ENCODE results near the gene CLINT1. TPM values are rescaled to one million over a fixed set of nuclear protein-coding genes. Genes with fewer than 3 reads are reported as not detected.
A peak's percentile ranks its signal among the peaks of the same experiment; 100 is the strongest.
"Not testable (repeated sequence)": the region's sequence is repeated elsewhere in the genome, so short reads cannot be mapped to it uniquely, and the experiment has no call there.

Gene CLINT1
- total and polyA plus RNA-seq, 5 donors, result 27.0 to 77.0 (median 59.1) TPM

DNA sequence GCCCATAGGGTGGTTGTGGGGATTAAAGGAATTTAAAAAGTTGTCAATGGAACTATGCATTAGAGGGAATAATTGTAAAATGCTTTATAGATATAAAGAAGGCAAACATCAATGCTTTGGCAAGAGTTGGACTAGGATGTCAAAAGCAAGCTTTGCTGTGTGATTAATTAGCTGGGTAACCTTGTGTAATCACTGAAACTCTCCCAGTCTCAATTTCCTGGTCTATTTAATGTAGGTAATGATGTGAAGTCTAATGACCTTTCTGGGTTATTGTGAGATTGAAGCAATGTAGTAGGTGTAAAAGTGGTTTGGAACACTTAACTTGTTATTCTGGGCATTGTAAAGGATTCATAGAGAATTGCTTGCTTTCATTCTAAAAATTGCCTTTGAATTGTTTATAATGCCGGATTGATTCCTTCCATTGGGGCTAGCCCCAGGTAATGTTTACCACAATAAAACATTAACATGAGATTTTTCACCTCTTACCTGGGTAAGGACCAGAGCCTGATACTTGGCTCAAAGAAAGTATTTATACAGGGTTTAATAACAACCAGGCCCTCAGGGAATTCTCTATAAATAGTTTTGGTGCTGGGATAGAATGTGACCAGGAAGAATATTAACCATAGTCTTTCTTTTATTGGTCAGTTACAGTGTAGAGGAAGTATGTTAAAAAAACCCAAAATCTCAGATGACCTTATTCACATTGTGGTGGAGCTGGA is 30.0 kb upstream of the CLINT1 start:
- Histone ChIP-seq H3K27me3 (ENCODE audit: control insufficient read depth, insufficient read depth) (no peaks in the 10 kb centered on the region), H3K9me3 (ENCODE audit: control insufficient read depth, low read length) (no peaks in the 10 kb centered on the region), H3K27ac (ENCODE audit: low read length) (no peak overlapping the region), H3K4me3 (ENCODE audit: low read length) (no peak overlapping the region), H3K4me1 (ENCODE audit: control insufficient read depth, insufficient read depth, low read length) (no peaks in the 10 kb centered on the region)
- intact Hi-C loops (cut with DNase I), result no loop called here
- no peak for ATAC-seq
- WGBS, result 92% methylated on average over 1 of the region's 1 CpG
- DNase-seq, result no peak

DNA sequence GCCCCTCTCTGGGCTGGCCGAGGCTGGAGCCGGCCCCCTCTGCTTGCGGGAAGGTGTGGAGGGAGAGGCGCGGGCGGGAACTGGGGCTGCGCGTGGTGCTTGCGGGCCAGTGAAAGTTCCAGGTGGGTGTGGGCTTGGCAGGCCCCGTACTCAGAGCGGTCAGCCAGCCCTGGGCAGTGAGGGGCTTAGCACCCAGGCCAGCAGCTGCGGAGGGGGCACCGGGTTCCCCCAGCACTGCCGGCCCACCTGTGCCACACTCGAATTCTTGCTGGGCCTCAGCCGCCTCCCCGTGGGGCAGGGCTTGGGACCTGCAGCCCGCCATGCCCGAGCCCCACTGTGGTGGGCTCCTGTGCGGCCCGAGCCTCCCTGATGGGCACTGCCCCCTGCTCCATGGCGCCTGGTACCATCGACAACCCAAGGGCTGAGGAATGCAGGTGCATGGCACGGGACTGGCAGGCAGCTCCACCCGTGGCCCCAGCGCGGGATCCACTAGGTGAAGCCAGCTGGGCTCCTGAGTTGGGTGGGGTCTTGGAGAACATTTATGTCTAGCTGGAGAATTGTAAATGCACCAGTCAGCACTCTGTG is 27.9 kb upstream of the CLINT1 start:
- Histone ChIP-seq H3K27me3 (ENCODE audit: control insufficient read depth, insufficient read depth) (no peaks in the 10 kb centered on the region), H3K9me3 (ENCODE audit: control insufficient read depth, low read length) (no peaks in the 10 kb centered on the region), H3K27ac (ENCODE audit: low read length) (no peak overlapping the region), H3K4me1 (ENCODE audit: control insufficient read depth, insufficient read depth, low read length) (no peaks in the 10 kb centered on the region), H3K4me3 (ENCODE audit: low read length) (no peak overlapping the region)
- WGBS, result 97% methylated on average over 27 of the region's 27 CpGs
- intact Hi-C loops (cut with DNase I), result no loop called here
- DNase-seq (peak in 1 of 3 donors; percentile 22), ATAC-seq (no peak)

DNA sequence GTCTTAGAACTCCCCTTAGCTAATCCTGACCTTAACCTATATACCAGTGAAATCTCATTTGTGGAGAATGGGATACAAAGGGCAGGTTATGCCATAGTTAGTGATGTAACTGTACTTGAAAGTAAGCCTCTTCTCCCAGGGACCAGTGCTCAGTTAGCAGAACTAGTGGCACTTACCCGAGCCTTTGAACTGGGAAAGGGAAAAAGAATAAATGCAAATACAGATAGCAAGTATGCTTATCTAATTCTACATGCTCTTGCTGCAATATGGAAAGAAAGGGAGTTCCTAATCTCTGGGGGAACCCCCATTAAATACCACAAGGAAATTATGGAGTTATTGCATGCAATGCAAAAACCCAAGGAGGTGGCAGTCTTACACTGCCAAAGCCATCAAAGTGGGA is 26.1 kb upstream of the CLINT1 start:
- 84% methylated on average over 1 of the region's 1 CpG for WGBS
- H3K27ac ChIP-seq (ENCODE audit: low read length); intact Hi-C loops (cut with DNase I); DNase-seq; H3K4me1 ChIP-seq (ENCODE audit: control insufficient read depth, insufficient read depth, low read length); ATAC-seq; H3K27me3 ChIP-seq (ENCODE audit: control insufficient read depth, insufficient read depth); H3K4me3 ChIP-seq (ENCODE audit: low read length); H3K9me3 ChIP-seq (ENCODE audit: control insufficient read depth, low read length): not testable (repeated sequence)

DNA sequence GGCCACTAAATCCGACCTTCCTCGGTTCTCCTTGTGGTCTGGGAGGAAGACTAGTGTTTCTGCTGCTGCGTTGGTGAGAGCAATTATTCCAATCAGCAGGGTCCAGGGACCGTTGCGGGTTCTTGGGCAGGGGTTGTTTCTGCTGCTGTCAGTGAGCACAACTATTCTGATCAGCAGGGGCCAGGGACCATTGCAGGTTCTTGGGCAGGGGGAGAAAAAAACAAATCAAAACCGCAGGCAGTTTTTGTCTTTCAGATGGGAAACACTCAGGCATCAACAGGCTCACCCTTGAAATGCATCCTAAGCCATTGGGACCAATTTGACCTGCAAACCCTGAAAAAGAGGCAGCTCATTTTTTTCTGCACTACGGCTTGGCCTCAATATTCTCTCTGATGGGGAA is 22.6 kb upstream of the CLINT1 start:
- H3K27me3 ChIP-seq (ENCODE audit: control insufficient read depth, insufficient read depth); H3K9me3 ChIP-seq (ENCODE audit: control insufficient read depth, low read length); H3K27ac ChIP-seq (ENCODE audit: low read length); ATAC-seq; H3K4me3 ChIP-seq (ENCODE audit: low read length); intact Hi-C loops (cut with DNase I); H3K4me1 ChIP-seq (ENCODE audit: control insufficient read depth, insufficient read depth, low read length); DNase-seq: not testable (repeated sequence)
- WGBS, result 88% methylated on average over 7 of the region's 7 CpGs

DNA sequence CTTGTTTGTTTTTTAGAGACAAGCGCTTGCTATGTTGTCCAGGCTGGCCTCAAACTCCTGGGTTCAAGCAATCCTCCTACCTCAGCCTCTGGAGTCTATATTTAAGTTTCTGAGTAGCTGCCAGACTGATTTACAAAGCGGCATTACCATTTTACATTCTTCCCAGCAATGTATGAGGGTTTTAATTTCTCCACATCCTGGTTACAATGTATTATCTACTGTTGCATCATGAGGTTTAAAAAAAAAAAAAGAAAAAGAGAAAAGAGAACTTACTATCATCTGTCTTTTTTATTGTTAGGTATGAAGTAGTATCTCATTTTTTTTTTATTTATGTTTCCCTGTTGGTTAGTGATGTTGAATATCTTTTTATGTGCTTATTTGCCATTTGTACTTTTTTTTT is 18.9 kb upstream of the CLINT1 start:
- H3K9me3 ChIP-seq (ENCODE audit: control insufficient read depth, low read length), result no peaks in the 10 kb centered on the region
- H3K27me3 ChIP-seq (ENCODE audit: control insufficient read depth, insufficient read depth), result no peaks in the 10 kb centered on the region
- no peak overlapping the region for H3K4me3 ChIP-seq (ENCODE audit: low read length)
- no peak for ATAC-seq
- H3K27ac ChIP-seq (ENCODE audit: low read length), result no peak overlapping the region
- H3K4me1 ChIP-seq (ENCODE audit: control insufficient read depth, insufficient read depth, low read length), result no peaks in the 10 kb centered on the region
- WGBS, result 82% methylated on average over 2 of the region's 2 CpGs
- DNase-seq, result no peak
- intact Hi-C loops (cut with DNase I), result no loop called here

DNA sequence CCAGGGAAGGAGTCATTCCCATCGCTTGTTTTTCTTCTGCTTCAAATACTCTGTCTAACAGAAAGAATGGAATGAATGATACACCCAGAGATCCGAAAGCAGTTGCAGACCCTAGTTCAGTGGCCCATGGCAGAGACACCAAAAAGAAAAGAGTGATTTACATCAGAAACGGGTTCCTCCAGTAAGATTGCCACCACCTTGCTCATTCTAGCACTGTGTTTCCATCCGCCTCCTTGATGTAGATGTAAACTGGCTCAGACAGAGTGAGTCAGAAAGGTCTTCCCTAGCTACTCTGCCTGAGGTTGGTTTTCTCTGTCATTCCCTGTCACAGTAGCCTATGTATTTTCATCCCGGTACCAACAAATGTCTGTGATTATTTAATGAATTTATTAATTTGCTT is 15.9 kb upstream of the CLINT1 start:
- H3K4me3 ChIP-seq (ENCODE audit: low read length), result no peak overlapping the region
- 91% methylated on average over 5 of the region's 5 CpGs for WGBS
- H3K9me3 ChIP-seq (ENCODE audit: control insufficient read depth, low read length), result no peaks in the 10 kb centered on the region
- no peaks in the 10 kb centered on the region for H3K27me3 ChIP-seq (ENCODE audit: control insufficient read depth, insufficient read depth)
- DNase-seq, result no peak
- no peak for ATAC-seq
- no peaks in the 10 kb centered on the region for H3K4me1 ChIP-seq (ENCODE audit: control insufficient read depth, insufficient read depth, low read length)
- intact Hi-C loops (cut with DNase I), result no loop called here
- no peak overlapping the region for H3K27ac ChIP-seq (ENCODE audit: low read length)

DNA sequence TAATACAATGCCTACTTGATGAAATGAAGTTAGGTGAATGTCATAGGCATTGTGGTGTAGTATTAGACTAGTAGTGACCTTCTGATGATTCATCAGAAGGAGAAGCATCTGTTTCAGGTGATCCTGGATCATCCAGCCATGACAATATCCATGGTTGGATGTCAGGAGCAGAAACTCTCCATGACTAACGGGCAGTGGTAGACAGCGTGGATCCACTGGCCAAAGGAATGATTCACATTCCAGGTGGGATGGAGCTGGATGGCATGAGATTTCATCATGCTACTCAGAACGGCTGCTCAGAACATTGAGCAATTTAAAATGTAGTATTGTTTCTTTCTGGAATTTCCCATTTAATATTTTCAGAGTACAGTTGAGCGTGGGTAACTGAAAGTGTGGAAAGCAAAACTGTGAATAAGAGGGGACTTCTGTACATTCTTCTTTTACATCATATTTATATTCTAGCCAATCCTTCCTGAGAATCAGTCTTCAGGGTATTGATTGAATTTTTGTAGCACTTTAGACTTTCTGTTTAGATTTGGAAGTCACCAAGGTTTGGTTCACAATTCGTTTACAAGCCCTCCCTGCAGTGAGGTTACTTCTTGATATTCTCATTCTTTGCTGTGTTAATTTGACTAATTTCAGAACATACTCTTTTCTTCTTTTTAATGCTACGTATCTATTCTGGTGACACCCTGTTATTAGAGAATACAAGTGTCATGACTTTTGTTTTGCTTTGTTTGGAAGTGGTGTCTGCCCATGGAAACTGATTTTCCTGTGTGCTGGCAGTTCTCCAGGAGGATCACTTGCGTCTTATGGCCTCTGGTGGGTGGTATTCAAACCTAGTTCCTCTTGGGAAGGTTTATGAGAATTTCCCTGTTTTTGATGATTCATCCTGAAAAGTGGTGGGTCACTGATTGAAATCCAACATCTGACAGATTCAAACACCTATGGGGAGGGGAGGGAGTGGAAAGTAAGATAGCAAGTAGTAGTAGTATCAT is 12.2 kb upstream of the CLINT1 start:
- H3K4me3 ChIP-seq (ENCODE audit: low read length), result no peak overlapping the region
- intact Hi-C loops (cut with DNase I), result no loop called here
- no peaks in the 10 kb centered on the region for H3K9me3 ChIP-seq (ENCODE audit: control insufficient read depth, low read length)
- no peak overlapping the region for H3K27ac ChIP-seq (ENCODE audit: low read length)
- H3K27me3 ChIP-seq (ENCODE audit: control insufficient read depth, insufficient read depth), result no peaks in the 10 kb centered on the region
- DNase-seq, result peak in 1 of 3 donors; percentile 37
- 52% methylated on average over 7 of the region's 7 CpGs for WGBS
- H3K4me1 ChIP-seq (ENCODE audit: control insufficient read depth, insufficient read depth, low read length), result no peaks in the 10 kb centered on the region
- peak in 1 of 2 donors; percentile 75 for ATAC-seq

DNA sequence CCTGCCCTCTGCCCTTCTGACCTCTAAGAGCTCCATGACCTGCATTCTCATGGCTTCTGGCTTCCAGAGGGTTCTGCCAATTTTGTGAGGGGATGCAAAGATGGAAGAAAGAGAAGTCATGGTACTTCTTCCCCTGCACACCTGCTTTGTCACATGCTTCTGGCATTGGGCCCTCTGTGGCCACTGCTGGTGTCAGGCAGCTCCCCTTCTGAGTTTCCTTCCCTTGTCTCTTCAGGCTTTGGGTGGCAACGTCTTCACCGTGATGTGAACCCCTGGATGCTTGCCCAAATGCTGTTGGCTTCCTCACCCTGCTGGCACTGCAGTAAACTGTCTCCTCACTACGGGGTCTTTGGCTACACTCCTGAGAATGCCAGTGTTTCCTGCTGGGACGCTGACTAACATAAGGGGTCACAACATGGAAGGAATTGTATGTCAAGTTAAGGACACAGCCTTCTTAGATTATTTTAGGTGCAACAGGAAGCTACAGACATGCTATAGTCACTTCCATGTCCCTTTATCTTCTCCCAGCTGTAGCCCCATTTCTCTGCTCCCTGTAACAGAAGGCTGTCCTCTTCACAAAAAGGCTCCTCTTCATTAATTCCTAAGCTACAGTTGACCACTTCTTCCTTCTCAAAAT is 8.9 kb upstream of the CLINT1 start:
- WGBS, result 37% methylated on average over 4 of the region's 4 CpGs
- DNase-seq (no peak), ATAC-seq (no peak)
- intact Hi-C loops (cut with DNase I), result no loop called here
- no peaks in the 10 kb centered on the region for H3K9me3 ChIP-seq (ENCODE audit: control insufficient read depth, low read length)
- no peak overlapping the region for H3K4me3 ChIP-seq (ENCODE audit: low read length)
- H3K4me1 ChIP-seq (ENCODE audit: control insufficient read depth, insufficient read depth, low read length), result no peaks in the 10 kb centered on the region
- H3K27ac ChIP-seq (ENCODE audit: low read length), result no peak overlapping the region
- no peaks in the 10 kb centered on the region for H3K27me3 ChIP-seq (ENCODE audit: control insufficient read depth, insufficient read depth)

DNA sequence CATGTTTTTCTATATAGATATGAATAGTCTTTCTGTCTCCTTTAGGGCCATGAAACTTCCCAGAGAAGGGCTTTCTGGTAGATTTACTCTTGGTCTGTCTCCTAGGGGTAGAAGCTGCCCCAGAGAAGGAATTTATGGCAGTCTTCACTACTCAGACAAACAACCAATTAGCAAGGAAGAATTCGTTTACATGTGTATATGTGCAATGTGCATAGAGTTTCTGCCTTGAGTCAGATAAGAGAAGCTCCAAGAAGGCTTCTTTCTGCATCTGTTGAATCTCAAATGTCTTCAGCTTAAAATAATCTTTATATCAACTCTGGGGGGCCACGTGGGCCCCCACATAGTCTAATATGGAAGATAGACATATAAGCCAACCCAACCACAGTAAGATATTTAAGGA is 7.6 kb upstream of the CLINT1 start:
- WGBS, result 56% methylated on average over 2 of the region's 2 CpGs
- no peak for DNase-seq
- no peak for ATAC-seq
- no peak overlapping the region for H3K4me3 ChIP-seq (ENCODE audit: low read length)
- H3K27ac ChIP-seq (ENCODE audit: low read length), result no peak overlapping the region
- no peaks in the 10 kb centered on the region for H3K27me3 ChIP-seq (ENCODE audit: control insufficient read depth, insufficient read depth)
- intact Hi-C loops (cut with DNase I), result no loop called here
- no peaks in the 10 kb centered on the region for H3K4me1 ChIP-seq (ENCODE audit: control insufficient read depth, insufficient read depth, low read length)
- no peaks in the 10 kb centered on the region for H3K9me3 ChIP-seq (ENCODE audit: control insufficient read depth, low read length)

DNA sequence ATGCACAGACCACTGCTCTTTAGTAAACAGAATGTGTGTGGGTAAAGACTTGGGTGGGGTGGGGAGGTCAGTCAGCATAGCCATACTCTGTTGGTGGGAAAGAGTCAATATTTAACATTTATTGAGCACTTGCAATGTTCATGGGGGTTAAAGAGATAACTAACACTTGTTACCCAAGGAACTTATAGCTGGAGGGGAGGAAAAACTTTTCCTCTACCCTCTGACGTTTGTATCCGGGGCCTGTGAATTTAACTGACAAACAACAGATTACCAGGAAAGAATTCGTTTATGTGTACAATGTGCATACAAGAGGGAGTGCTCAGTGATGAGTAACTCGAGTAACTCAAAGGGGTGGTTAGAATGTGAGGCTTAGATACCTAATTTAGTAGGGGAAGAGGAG is 6.8 kb upstream of the CLINT1 start:
- intact Hi-C loops (cut with DNase I), result no loop called here
- Histone ChIP-seq H3K27me3 (ENCODE audit: control insufficient read depth, insufficient read depth) (no peaks in the 10 kb centered on the region), H3K4me3 (ENCODE audit: low read length) (no peak overlapping the region), H3K4me1 (ENCODE audit: control insufficient read depth, insufficient read depth, low read length) (no peaks in the 10 kb centered on the region), H3K27ac (ENCODE audit: low read length) (no peak overlapping the region), H3K9me3 (ENCODE audit: control insufficient read depth, low read length) (no peaks in the 10 kb centered on the region)
- DNase-seq (no peak), ATAC-seq (no peak)
- 62% methylated on average over 4 of the region's 4 CpGs for WGBS

Measured in right cardiac atrium (tissue), 5 donors.